ENCODE measurements around the gene RICTOR. TPM values are rescaled to one million over a fixed set of nuclear protein-coding genes. Genes with fewer than 3 reads are reported as not detected.

Gene RICTOR
- total and polyA plus RNA-seq, 2 of the 4 experiments (the other 2 are of a cell fraction): 4.1 to 35.7 TPM

DNA sequence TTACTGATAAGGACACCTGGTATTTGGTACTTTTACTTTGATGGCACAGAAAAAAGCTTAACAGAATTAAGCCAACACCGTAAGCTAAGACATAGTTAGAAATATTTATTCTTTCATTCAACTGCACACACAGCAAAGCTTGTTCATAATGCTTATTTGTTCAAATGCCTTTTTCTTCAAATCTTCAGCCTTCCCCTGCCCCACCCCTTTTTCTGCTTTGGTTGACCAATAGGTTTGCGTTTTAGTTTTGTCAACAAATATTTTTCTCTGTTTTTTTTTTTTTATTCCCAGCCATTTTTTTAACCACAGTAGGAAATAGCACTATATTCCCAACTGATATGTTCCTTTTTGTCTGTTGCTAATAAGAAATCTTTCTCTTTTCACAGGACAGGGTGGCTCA is 4.9 kb upstream of the RICTOR start:
- no peak overlapping the region for H3K56ac ChIP-seq (ENCODE audit: extremely low read depth, insufficient read depth, low read length)
- no peak overlapping the region for H3K18ac ChIP-seq (ENCODE audit: low read depth, low read length)
- BruUV-seq (replicated peaks): no TSS peak
- no peaks in the 10 kb centered on the region for H4K20me1 ChIP-seq (ENCODE audit: insufficient read depth, low read length)
- in situ Hi-C loops (cut with MboI; ENCODE audit: low sequenced_read_pairs): no loop called here
- no peaks in the 10 kb centered on the region for H3K9me3 ChIP-seq (ENCODE audit: control insufficient read depth, insufficient read depth, low read length)
- ATAC-seq (ENCODE audit: low read depth): no peak
- no peak overlapping the region for H3K4me2 ChIP-seq (ENCODE audit: low read depth, low read length)
- no peak overlapping the region for H2BK120ac ChIP-seq (ENCODE audit: low read depth, low read length)
- H3K27me3 ChIP-seq (ENCODE audit: control insufficient read depth, insufficient read depth, low read length): no peaks in the 10 kb centered on the region
- dilution Hi-C loops (cut with HindIII; ENCODE audit: low sequenced_read_pairs, unreplicated experiment): no loop called here
- H3K23ac ChIP-seq (ENCODE audit: low read depth, low read length): no peak overlapping the region
- no peak overlapping the region for H2BK20ac ChIP-seq (ENCODE audit: low read depth, low read length)
- H2AK9ac ChIP-seq (replicated peaks; ENCODE audit: low read depth, low read length, poor library complexity): no peak overlapping the region
- no peak overlapping the region for H4K5ac ChIP-seq (ENCODE audit: low read depth, low read length)
- ChIA-PET CTCF (interaction anchor here (0.5 to 1.3 kb wide), 2 partner anchors 11 to 111 kb away, joined by 4 read pairs; no protein-coding TSS in a partner anchor), POLR2A (ENCODE audit: unreplicated experiment) (no interaction called here)
- H3K4me1 ChIP-seq (ENCODE audit: control insufficient read depth, insufficient read depth, low read length): no peaks in the 10 kb centered on the region
- H2AK5ac ChIP-seq (ENCODE audit: low read depth, low read length): no peak overlapping the region
- no peak overlapping the region for H4K8ac ChIP-seq (ENCODE audit: low read depth in 2 of 2, low read length in 2 of 2)
- no peak for DNase-seq
- intact Hi-C loops (cut with micrococcal nuclease): loop anchor here (10.0 kb wide), 1 partner anchor 234 kb away; the partner anchor contains the start of gene OSMR
- no peaks in the 10 kb centered on the region for H3K9me1 ChIP-seq (ENCODE audit: insufficient read depth, low read length)
- no peak overlapping the region for H3K14ac ChIP-seq (replicated peaks; ENCODE audit: low read depth, low read length)
- H3K9ac ChIP-seq (ENCODE audit: low read depth, low read length): no peak overlapping the region
- no peak overlapping the region for H4K91ac ChIP-seq (ENCODE audit: insufficient read depth, low read depth, low read length)
- H2BK15ac ChIP-seq (ENCODE audit: low read depth, low read length): no peak overlapping the region
- H3K79me1 ChIP-seq (ENCODE audit: low read depth in 1 of 2, low read length in 2 of 2): peaks cover 2 to 3% of the 10 kb centered on the region in 2 experiments; a peak in 1 of 4 replicates
- no peak overlapping the region for H2AFZ ChIP-seq (replicated peaks; ENCODE audit: low read length, poor library complexity)
- no peak for TF ChIP-seq MAZ (IDR thresholded peaks at IDR 0.05; ENCODE audit: borderline replicate concordance, low read depth, low read length)
- TF ChIP-seq RCOR1 (IDR thresholded peaks at IDR 0.05; ENCODE audit: insufficient replicate concordance, low read length): no peak
- TF ChIP-seq, protein P1, sequence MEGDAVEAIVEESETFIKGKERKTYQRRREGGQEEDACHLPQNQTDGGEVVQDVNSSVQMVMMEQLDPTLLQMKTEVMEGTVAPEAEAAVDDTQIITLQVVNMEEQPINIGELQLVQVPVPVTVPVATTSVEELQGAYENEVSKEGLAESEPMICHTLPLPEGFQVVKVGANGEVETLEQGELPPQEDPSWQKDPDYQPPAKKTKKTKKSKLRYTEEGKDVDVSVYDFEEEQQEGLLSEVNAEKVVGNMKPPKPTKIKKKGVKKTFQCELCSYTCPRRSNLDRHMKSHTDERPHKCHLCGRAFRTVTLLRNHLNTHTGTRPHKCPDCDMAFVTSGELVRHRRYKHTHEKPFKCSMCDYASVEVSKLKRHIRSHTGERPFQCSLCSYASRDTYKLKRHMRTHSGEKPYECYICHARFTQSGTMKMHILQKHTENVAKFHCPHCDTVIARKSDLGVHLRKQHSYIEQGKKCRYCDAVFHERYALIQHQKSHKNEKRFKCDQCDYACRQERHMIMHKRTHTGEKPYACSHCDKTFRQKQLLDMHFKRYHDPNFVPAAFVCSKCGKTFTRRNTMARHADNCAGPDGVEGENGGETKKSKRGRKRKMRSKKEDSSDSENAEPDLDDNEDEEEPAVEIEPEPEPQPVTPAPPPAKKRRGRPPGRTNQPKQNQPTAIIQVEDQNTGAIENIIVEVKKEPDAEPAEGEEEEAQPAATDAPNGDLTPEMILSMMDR (conservative IDR thresholded peaks at IDR 0.05; ENCODE audit: low read depth, low read length): no peak
- TF ChIP-seq SMC3 (IDR thresholded peaks at IDR 0.05; ENCODE audit: low read depth, low read length): no peak
- TF ChIP-seq MXI1 (IDR thresholded peaks at IDR 0.05; ENCODE audit: borderline replicate concordance, low read depth, low read length): no peak
- no peak for TF ChIP-seq CEBPB (IDR thresholded peaks at IDR 0.05; ENCODE audit: low read depth, low read length)
- no peak for TF ChIP-seq CHD1 (IDR thresholded peaks at IDR 0.05; ENCODE audit: low read depth, low read length)
- no peak for TF ChIP-seq BHLHE40 (IDR thresholded peaks at IDR 0.05; ENCODE audit: low read depth, low read length)
- TF ChIP-seq, protein P2, sequence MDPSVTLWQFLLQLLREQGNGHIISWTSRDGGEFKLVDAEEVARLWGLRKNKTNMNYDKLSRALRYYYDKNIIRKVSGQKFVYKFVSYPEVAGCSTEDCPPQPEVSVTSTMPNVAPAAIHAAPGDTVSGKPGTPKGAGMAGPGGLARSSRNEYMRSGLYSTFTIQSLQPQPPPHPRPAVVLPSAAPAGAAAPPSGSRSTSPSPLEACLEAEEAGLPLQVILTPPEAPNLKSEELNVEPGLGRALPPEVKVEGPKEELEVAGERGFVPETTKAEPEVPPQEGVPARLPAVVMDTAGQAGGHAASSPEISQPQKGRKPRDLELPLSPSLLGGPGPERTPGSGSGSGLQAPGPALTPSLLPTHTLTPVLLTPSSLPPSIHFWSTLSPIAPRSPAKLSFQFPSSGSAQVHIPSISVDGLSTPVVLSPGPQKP (IDR thresholded peaks at IDR 0.05; ENCODE audit: borderline replicate concordance, low read depth, low read length): no peak
- no peak for TF ChIP-seq NFE2L2 (IDR thresholded peaks at IDR 0.05; ENCODE audit: low read depth, low read length)
- no peak overlapping the region for H3K4ac ChIP-seq (ENCODE audit: low read depth, low read length)
- H3K36me3 ChIP-seq (ENCODE audit: control insufficient read depth, insufficient read depth, low read length): no peaks in the 10 kb centered on the region
- no CpG with 5 or more reads among the region's 2 CpGs for WGBS, 2 experiments (ENCODE audit: extremely low coverage in 2 of 2, insufficient read length in 1 of 2)
- H3K4me3 ChIP-seq (ENCODE audit: insufficient read depth, low read depth, low read length): no peak overlapping the region
- H2BK5ac ChIP-seq (ENCODE audit: low read depth, low read length, poor library complexity, severe bottlenecking): no peak overlapping the region
- no peak overlapping the region for H3K27ac ChIP-seq (ENCODE audit: insufficient read depth, low read length)
